Prostate gland (tissue), 2 donors: ENCODE measurements around the gene KCNQ1.

Experiments
- POLR2A ChIP-seq: fragments of 450-650 bp; IDR thresholded peaks from one replicate; pipeline ENCODE4 v1.6.1; 2016; ENCODE audit warnings: antibody characterized with exemption, mild to moderate bottlenecking
- POLR2AphosphoS5 ChIP-seq: sonication (generic); formaldehyde crosslinking; IDR thresholded peaks from one replicate; pipeline ENCODE4 v1.6.1; 2017; ENCODE audit warnings: antibody characterized with exemption
- TF ChIP-seq, protein P1 (sequence below), 4 experiments: fragments of 200-600 bp in 2 of 4; fragments of 450-650 bp in 2 of 4; sonication (generic) in 2 of 4; IDR thresholded peaks; 1 replicate in 3 of 4; 2 replicates in 1 of 4; pipeline ENCODE4 v1.5.1; 2016 to 2019; ENCODE audit warnings: antibody characterized with exemption in 4 of 4, mild to moderate bottlenecking in 2 of 4, moderate library complexity in 2 of 4

DNA sequence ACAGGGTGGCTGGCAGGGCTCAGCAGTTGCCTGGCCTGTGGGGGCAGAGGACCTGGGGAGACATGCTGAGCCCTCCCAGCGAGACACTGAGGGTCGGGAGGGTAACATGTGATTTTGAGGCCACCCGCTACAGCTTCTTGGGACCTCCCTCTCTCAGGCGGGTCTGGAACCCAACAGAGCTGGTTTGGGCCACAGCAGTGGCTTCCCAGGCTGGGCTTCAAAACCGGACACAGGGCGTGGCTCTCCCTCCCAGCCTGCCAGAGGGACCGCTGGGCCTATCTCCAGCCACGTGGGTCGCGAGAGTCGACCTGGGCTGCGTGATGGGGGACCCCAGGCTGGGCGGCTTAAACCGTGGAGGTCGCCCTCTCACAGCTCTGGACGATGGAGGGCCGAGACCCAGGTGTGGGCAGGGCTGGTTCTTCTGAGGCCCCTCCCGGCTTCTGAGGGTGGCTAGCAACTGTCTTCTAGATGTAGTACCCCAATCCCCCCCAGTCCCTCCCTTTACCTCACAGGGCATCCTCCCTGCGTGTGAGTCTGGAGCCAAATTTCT lies 91.7 kb downstream of the KCNQ1 start:
- TF ChIP-seq POLR2A (no peak), POLR2AphosphoS5 (no peak)
- TF ChIP-seq, protein P1, sequence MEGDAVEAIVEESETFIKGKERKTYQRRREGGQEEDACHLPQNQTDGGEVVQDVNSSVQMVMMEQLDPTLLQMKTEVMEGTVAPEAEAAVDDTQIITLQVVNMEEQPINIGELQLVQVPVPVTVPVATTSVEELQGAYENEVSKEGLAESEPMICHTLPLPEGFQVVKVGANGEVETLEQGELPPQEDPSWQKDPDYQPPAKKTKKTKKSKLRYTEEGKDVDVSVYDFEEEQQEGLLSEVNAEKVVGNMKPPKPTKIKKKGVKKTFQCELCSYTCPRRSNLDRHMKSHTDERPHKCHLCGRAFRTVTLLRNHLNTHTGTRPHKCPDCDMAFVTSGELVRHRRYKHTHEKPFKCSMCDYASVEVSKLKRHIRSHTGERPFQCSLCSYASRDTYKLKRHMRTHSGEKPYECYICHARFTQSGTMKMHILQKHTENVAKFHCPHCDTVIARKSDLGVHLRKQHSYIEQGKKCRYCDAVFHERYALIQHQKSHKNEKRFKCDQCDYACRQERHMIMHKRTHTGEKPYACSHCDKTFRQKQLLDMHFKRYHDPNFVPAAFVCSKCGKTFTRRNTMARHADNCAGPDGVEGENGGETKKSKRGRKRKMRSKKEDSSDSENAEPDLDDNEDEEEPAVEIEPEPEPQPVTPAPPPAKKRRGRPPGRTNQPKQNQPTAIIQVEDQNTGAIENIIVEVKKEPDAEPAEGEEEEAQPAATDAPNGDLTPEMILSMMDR (IDR thresholded peaks at IDR 0.05), result no peak
